Measurements from ENCODE around the gene HOXC5. TPM values are rescaled to one million over a fixed set of nuclear protein-coding genes. Genes with fewer than 3 reads are reported as not detected.
A peak's percentile ranks its signal among the peaks of the same experiment; 100 is the strongest.

Gene HOXC5
- total RNA-seq, 2 donors from 2014 or later, result not detected

- 4 to 14% methylated on average over 1 to 2 of the region's 2 CpGs for WGBS, 2 experiments (ENCODE audit: insufficient coverage in 1 of 2, insufficient read length in 1 of 2)
Observed at GRCh38 chr12:54050482-54050810, 17.6 kb downstream of the HOXC5 start.

GRCh38 chr12:54051026-54051842, 18.4 kb downstream of the HOXC5 start:
- Mint-ChIP-seq H3K27ac (no peak overlapping the region), H3K9me3 (no peaks in the 10 kb centered on the region), H3K4me3 (no peak overlapping the region), H3K4me1 (peaks cover 7% of the 10 kb centered on the region), H3K27me3 (ENCODE audit: insufficient read depth) (peaks cover 100% of the 10 kb centered on the region), H3K36me3 (ENCODE audit: low read depth) (no peaks in the 10 kb centered on the region)
- DNase-seq, result peak; percentile 65
- H3K9ac ChIP-seq (ENCODE audit: extremely low read depth, low read length, poor library complexity, severe bottlenecking), result no peak overlapping the region
- no peak overlapping the region for H3K4me3 ChIP-seq (ENCODE audit: low read length)
- peaks cover 100% of the 10 kb centered on the region for H3K27me3 ChIP-seq (ENCODE audit: control insufficient read depth, insufficient read depth, low read length, poor library complexity, severe bottlenecking)
- no peaks in the 10 kb centered on the region for H3K4me1 ChIP-seq (ENCODE audit: control insufficient read depth, insufficient read depth, low read length)
- no peaks in the 10 kb centered on the region for H3K9me3 ChIP-seq (ENCODE audit: control insufficient read depth, low read length)
- no peaks in the 10 kb centered on the region for H3K36me3 ChIP-seq (ENCODE audit: control insufficient read depth, insufficient read depth, low read length)
- TF ChIP-seq CTCF (conservative IDR thresholded peaks at IDR 0.05), result no peak
- 14 to 16% methylated on average over 4 to 12 of the region's 12 CpGs for WGBS, 2 experiments (ENCODE audit: insufficient coverage in 1 of 2, insufficient read length in 1 of 2)
- H3K27ac ChIP-seq (ENCODE audit: low read depth, low read length), result no peak overlapping the region

More at GRCh38 chr12:54050482-54050810, 17.6 kb downstream of the HOXC5 start:
- Histone ChIP-seq H3K4me1 (ENCODE audit: control insufficient read depth, insufficient read depth, low read length) (no peaks in the 10 kb centered on the region), H3K36me3 (ENCODE audit: control insufficient read depth, insufficient read depth, low read length) (no peaks in the 10 kb centered on the region), H3K4me3 (ENCODE audit: low read length) (no peak overlapping the region), H3K27ac (ENCODE audit: low read depth, low read length) (no peak overlapping the region), H3K27me3 (ENCODE audit: control insufficient read depth, insufficient read depth, low read length, poor library complexity, severe bottlenecking) (peaks cover 100% of the 10 kb centered on the region), H3K9ac (ENCODE audit: extremely low read depth, low read length, poor library complexity, severe bottlenecking) (no peak overlapping the region), H3K9me3 (ENCODE audit: control insufficient read depth, low read length) (no peaks in the 10 kb centered on the region)
- Mint-ChIP-seq H3K27me3 (ENCODE audit: insufficient read depth) (peaks cover 100% of the 10 kb centered on the region), H3K4me1 (peaks cover 7% of the 10 kb centered on the region), H3K27ac (no peak overlapping the region), H3K36me3 (ENCODE audit: low read depth) (no peaks in the 10 kb centered on the region), H3K9me3 (no peaks in the 10 kb centered on the region), H3K4me3 (no peak overlapping the region)
- no peak for TF ChIP-seq CTCF (conservative IDR thresholded peaks at IDR 0.05)
- no peak for DNase-seq

DNA sequence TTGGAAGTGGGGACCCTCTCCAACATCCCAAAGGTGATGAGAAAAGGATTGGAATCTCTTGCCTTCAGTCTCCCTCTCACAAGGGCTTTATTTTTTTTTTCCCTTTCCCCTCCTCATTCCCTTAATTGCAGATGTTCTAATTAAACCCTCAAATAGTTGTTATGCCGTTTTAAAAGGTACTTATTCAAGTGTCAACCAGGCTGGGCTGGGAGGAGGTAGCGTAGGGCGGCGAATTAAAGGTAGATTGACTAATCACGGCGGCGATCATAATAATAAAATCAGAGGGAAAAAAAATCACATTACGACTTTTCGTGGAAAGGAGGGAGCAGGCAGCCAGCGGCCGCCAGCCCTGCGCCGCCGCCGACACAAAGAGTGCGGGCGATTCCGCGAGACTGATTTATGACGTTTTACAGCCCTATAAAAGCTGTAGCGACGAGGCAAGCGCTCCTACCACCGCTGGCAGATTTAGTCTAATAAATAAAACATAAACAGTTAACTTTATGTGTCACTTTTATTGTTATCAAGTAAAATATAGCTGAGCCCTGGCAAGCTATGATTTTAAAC, 19.1 kb downstream of the HOXC5 start:
- H3K9me3 Mint-ChIP-seq, result no peaks in the 10 kb centered on the region
- no peak overlapping the region for H3K27ac Mint-ChIP-seq
- H3K4me1 ChIP-seq (ENCODE audit: control insufficient read depth, insufficient read depth, low read length), result no peaks in the 10 kb centered on the region
- peaks cover 100% of the 10 kb centered on the region for H3K27me3 Mint-ChIP-seq (ENCODE audit: insufficient read depth)
- H3K36me3 ChIP-seq (ENCODE audit: control insufficient read depth, insufficient read depth, low read length), result no peaks in the 10 kb centered on the region
- no peak overlapping the region for H3K4me3 ChIP-seq (ENCODE audit: low read length)
- H3K27ac ChIP-seq (ENCODE audit: low read depth, low read length), result no peak overlapping the region
- DNase-seq, result no peak
- H3K4me1 Mint-ChIP-seq, result peaks cover 5% of the 10 kb centered on the region
- H3K27me3 ChIP-seq (ENCODE audit: control insufficient read depth, insufficient read depth, low read length, poor library complexity, severe bottlenecking), result peaks cover 100% of the 10 kb centered on the region
- no peaks in the 10 kb centered on the region for H3K9me3 ChIP-seq (ENCODE audit: control insufficient read depth, low read length)
- no peak overlapping the region for H3K9ac ChIP-seq (ENCODE audit: extremely low read depth, low read length, poor library complexity, severe bottlenecking)
- 5 to 6% methylated on average over 10 to 24 of the region's 24 CpGs for WGBS, 2 experiments (ENCODE audit: insufficient coverage in 1 of 2, insufficient read length in 1 of 2)
- H3K36me3 Mint-ChIP-seq (ENCODE audit: low read depth), result no peaks in the 10 kb centered on the region
- no peak overlapping the region for H3K4me3 Mint-ChIP-seq
- no peak for TF ChIP-seq CTCF (conservative IDR thresholded peaks at IDR 0.05)
